Measurements from ENCODE around the gene TBL1X. TPM values are rescaled to one million over a fixed set of nuclear protein-coding genes. Genes with fewer than 3 reads are reported as not detected.
A peak's percentile ranks its signal among the peaks of the same experiment; 100 is the strongest.

TBL1X gene
- total and polyA plus RNA-seq, 2 of the 13 experiments (the other 11 are each of a cell fraction or from before 2014, with no cell fraction given): 17.6 to 19.9 TPM

DNA sequence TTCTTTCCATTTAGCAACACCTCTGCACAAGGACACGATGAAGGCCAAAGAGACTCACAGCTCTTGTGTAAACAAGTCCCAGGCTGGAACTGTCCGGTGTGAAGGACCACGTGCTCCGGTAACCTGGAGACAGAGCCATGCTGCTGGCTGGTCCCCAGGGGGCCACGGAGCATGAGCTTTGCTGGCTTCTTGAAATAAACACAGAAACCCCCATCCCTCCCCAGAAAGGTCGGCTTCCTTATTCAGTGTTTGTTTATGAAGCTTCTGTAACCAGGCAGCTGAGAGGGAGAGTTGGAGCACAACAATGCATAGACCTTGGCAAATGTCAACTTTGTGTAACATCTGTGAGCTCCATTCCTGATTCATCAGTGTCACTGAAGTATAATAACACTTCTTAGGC is 191.4 kb downstream of the TBL1X start (continued):
- peak; percentile 64; the same call in 1 of the 2 replicates for TF ChIP-seq MXD4 (CRISPR knock-in tag; IDR thresholded peaks at IDR 0.05)
- no peak for TF ChIP-seq ZFP90 (CRISPR knock-in tag; IDR thresholded peaks at IDR 0.05; ENCODE audit: borderline replicate concordance)
- TF ChIP-seq, protein P1, sequence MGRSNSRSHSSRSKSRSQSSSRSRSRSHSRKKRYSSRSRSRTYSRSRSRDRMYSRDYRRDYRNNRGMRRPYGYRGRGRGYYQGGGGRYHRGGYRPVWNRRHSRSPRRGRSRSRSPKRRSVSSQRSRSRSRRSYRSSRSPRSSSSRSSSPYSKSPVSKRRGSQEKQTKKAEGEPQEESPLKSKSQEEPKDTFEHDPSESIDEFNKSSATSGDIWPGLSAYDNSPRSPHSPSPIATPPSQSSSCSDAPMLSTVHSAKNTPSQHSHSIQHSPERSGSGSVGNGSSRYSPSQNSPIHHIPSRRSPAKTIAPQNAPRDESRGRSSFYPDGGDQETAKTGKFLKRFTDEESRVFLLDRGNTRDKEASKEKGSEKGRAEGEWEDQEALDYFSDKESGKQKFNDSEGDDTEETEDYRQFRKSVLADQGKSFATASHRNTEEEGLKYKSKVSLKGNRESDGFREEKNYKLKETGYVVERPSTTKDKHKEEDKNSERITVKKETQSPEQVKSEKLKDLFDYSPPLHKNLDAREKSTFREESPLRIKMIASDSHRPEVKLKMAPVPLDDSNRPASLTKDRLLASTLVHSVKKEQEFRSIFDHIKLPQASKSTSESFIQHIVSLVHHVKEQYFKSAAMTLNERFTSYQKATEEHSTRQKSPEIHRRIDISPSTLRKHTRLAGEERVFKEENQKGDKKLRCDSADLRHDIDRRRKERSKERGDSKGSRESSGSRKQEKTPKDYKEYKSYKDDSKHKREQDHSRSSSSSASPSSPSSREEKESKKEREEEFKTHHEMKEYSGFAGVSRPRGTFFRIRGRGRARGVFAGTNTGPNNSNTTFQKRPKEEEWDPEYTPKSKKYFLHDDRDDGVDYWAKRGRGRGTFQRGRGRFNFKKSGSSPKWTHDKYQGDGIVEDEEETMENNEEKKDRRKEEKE (IDR thresholded peaks at IDR 0.05): no peak
- TF ChIP-seq, protein P2, sequence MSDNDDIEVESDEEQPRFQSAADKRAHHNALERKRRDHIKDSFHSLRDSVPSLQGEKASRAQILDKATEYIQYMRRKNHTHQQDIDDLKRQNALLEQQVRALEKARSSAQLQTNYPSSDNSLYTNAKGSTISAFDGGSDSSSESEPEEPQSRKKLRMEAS (IDR thresholded peaks at IDR 0.05): peak; percentile 67
- TF ChIP-seq CEBPG (CRISPR knock-in tag; IDR thresholded peaks at IDR 0.05): 0 out of 2 replicates have a peak, but pooled peaks have one; percentile 31
- TF ChIP-seq, protein P3, sequence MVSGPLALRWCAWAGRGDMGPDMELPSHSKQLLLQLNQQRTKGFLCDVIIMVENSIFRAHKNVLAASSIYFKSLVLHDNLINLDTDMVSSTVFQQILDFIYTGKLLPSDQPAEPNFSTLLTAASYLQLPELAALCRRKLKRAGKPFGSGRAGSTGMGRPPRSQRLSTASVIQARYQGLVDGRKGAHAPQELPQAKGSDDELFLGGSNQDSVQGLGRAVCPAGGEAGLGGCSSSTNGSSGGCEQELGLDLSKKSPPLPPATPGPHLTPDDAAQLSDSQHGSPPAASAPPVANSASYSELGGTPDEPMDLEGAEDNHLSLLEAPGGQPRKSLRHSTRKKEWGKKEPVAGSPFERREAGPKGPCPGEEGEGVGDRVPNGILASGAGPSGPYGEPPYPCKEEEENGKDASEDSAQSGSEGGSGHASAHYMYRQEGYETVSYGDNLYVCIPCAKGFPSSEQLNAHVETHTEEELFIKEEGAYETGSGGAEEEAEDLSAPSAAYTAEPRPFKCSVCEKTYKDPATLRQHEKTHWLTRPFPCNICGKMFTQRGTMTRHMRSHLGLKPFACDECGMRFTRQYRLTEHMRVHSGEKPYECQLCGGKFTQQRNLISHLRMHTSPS (CRISPR knock-in tag; IDR thresholded peaks at IDR 0.05; ENCODE audit: low read depth): no peak
- TF ChIP-seq RCOR2 (CRISPR knock-in tag; IDR thresholded peaks at IDR 0.05): no peak
- TF ChIP-seq TEAD3 (CRISPR knock-in tag; optimal IDR thresholded peaks at IDR 0.05; ENCODE audit: borderline replicate concordance): peak; percentile 44
- no peak for TF ChIP-seq ZNF430 (CRISPR knock-in tag; IDR thresholded peaks at IDR 0.05)
- no peak for TF ChIP-seq ZNF326 (CRISPR knock-in tag; IDR thresholded peaks at IDR 0.05; ENCODE audit: borderline replicate concordance)
- TF ChIP-seq, protein P4, sequence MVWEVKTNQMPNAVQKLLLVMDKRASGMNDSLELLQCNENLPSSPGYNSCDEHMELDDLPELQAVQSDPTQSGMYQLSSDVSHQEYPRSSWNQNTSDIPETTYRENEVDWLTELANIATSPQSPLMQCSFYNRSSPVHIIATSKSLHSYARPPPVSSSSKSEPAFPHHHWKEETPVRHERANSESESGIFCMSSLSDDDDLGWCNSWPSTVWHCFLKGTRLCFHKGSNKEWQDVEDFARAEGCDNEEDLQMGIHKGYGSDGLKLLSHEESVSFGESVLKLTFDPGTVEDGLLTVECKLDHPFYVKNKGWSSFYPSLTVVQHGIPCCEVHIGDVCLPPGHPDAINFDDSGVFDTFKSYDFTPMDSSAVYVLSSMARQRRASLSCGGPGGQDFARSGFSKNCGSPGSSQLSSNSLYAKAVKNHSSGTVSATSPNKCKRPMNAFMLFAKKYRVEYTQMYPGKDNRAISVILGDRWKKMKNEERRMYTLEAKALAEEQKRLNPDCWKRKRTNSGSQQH (CRISPR knock-in tag; IDR thresholded peaks at IDR 0.05; ENCODE audit: low read depth): no peak
- TF ChIP-seq, protein P5, sequence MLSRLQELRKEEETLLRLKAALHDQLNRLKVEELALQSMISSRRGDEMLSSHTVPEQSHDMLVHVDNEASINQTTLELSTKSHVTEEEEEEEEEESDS (CRISPR knock-in tag; IDR thresholded peaks at IDR 0.05; ENCODE audit: borderline replicate concordance): no peak
- no peak for TF ChIP-seq ZNF382 (CRISPR knock-in tag; IDR thresholded peaks at IDR 0.05; ENCODE audit: borderline replicate concordance)
- TF ChIP-seq SAFB2 (CRISPR knock-in tag; IDR thresholded peaks at IDR 0.05; ENCODE audit: borderline replicate concordance, low read depth): no peak
- peak; percentile 53; the same call in 1 of the 2 replicates for TF ChIP-seq SALL1 (CRISPR knock-in tag; IDR thresholded peaks at IDR 0.05)
- peak; percentile 57; the same call in 1 of the 2 replicates for TF ChIP-seq RFX1 (IDR thresholded peaks at IDR 0.05)
- no peak for TF ChIP-seq CBX1 (IDR thresholded peaks at IDR 0.05; ENCODE audit: low read depth)
- no peak for TF ChIP-seq ZNF20 (CRISPR knock-in tag; IDR thresholded peaks at IDR 0.05)
- no peak for TF ChIP-seq ISX (CRISPR knock-in tag; conservative IDR thresholded peaks at IDR 0.05)
- TF ChIP-seq ZNF253 (CRISPR knock-in tag; IDR thresholded peaks at IDR 0.05; ENCODE audit: borderline replicate concordance): no peak
- TF ChIP-seq FOXA1 (IDR thresholded peaks at IDR 0.05): no peak
- TF ChIP-seq FOXA1 (CRISPR knock-in tag; IDR thresholded peaks at IDR 0.05): peak; percentile 87
- TF ChIP-seq FOXC1 (CRISPR knock-in tag; IDR thresholded peaks at IDR 0.05; ENCODE audit: borderline replicate concordance): no peak
